Lower leg skin (tissue), 4 donors: ENCODE measurements around the gene ZNF774. TPM values are rescaled to one million over a fixed set of nuclear protein-coding genes. Genes with fewer than 3 reads are reported as not detected.
A peak's percentile ranks its signal among the peaks of the same experiment; 100 is the strongest.

Experiments used
- DNase-seq, 2 donors: peaks; one replicate each; pipeline ENCODE4 v3.0.0-alpha.2; 2019; ENCODE audit warnings: low spot score in 2 of 2
- H3K4me3 ChIP-seq: fragments of 200-600 bp; sonication (generic); 2 replicates; pipeline ENCODE4 v1.5.1; 2017; ENCODE audit warnings: mild to moderate bottlenecking, low read depth; ENCODE audit not compliant: poor library complexity, severe bottlenecking
- CTCF ChIP-seq, 3 donors: fragments of 450-650 bp; IDR thresholded peaks; one replicate each; pipeline ENCODE4 v1.5.1; 2016; ENCODE audit warnings: antibody characterized with exemption in 3 of 3, mild to moderate bottlenecking in 3 of 3, moderate library complexity in 2 of 3
- POLR2A ChIP-seq, 2 donors: fragments of 450-650 bp; IDR thresholded peaks; one replicate each; pipeline ENCODE4 v1.6.1; 2016 to 2017; ENCODE audit warnings: antibody characterized with exemption in 2 of 2, mild to moderate bottlenecking in 1 of 2, moderate library complexity in 1 of 2
- WGBS, 2 donors: methylation state at CpG; one replicate each; pipeline ENCODE4 v1.1.5; 2018; 5-methylcytosine and 5-hydroxymethylcytosine counted together
- intact Hi-C: fragments of 100-400 bp; cut with DNase I; formaldehyde crosslinking; loops from one replicate; pipeline ENCODE4 v1.15.0; 2023; ENCODE audit warnings: low total_unique reads
- total RNA-seq, 4 donors: library from RNA; depleted of rRNA; stranded (reverse); fragments of >200 nt; gene quantifications; one replicate each; pipeline ENCODE4 v1.1.0, GENCODE V29; 2016

Gene ZNF774
- total RNA-seq, 4 donors from 2014 or later: 1.4 to 3.4 (median 2.4) TPM

GRCh38 chr15:90386221-90386620 lies 34.1 kb downstream of the ZNF774 start:
- no peak for DNase-seq
- intact Hi-C loops: no loop called here
- WGBS, 2 donors: 35 to 52% methylated on average over 2 of the region's 2 CpGs
- H3K4me3 ChIP-seq: no peak overlapping the region
- TF ChIP-seq CTCF (IDR thresholded peaks at IDR 0.05) (no peak), POLR2A (IDR thresholded peaks at IDR 0.05) (no peak)

- TF ChIP-seq CTCF (IDR thresholded peaks at IDR 0.05) (no peak), POLR2A (IDR thresholded peaks at IDR 0.05) (peak in 1 of 2 donors; percentile 76)
- WGBS, 2 donors: 6 to 27% methylated on average over 9 to 44 of the region's 62 CpGs
- DNase-seq: peak; percentile 98 to 100
- H3K4me3 ChIP-seq: peak within 1 kb of the TSS; percentile 90
- intact Hi-C loops: no loop called here
Measured at GRCh38 chr15:90387534-90388461, 35.7 kb downstream of the ZNF774 start, which contains the start of gene IQGAP1. Gene IQGAP1 (plus strand): TSS chr15:90388242. CDS start chr15:90388342, 100 bp downstream.

GRCh38 chr15:90388462-90389380 lies 36.6 kb downstream of the ZNF774 start:
- DNase-seq: peak; percentile 65 to 96
- peak overlapping the region; percentile 90 for H3K4me3 ChIP-seq
- intact Hi-C loops: no loop called here
- 1% methylated on average over 42 to 46 of the region's 52 CpGs for WGBS, 2 donors
- TF ChIP-seq POLR2A (IDR thresholded peaks at IDR 0.05) (no peak), CTCF (IDR thresholded peaks at IDR 0.05) (no peak)

- TF ChIP-seq POLR2A (IDR thresholded peaks at IDR 0.05) (no peak), CTCF (IDR thresholded peaks at IDR 0.05) (no peak)
- WGBS, 2 donors: 8 to 27% methylated on average over 5 to 6 of the region's 6 CpGs
- DNase-seq: no peak
- peak overlapping the region; percentile 90 for H3K4me3 ChIP-seq
- intact Hi-C loops: no loop called here
Measured at GRCh38 chr15:90389513-90389912, 37.4 kb downstream of the ZNF774 start.

DNA sequence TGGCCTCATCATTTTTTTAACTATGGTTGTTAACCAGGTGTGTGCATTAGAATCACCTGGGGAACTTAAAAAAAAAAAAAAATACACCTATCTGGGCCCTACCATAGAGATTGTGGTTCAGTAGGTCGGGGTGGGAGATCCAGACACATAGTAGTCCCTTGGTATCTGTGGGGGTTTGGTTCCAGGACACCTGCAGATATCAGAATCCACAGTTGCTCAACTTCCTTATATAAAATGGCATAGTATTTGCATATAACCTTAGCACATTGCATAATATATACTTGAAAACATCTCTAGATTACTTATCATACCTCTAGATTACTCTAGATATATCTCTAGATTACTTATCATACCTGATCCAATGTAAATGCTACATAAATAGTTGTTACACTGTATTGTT lies 41.0 kb downstream of the ZNF774 start:
- intact Hi-C loops: no loop called here
- no peak for DNase-seq
- no peak overlapping the region for H3K4me3 ChIP-seq
- TF ChIP-seq POLR2A (IDR thresholded peaks at IDR 0.05) (no peak), CTCF (IDR thresholded peaks at IDR 0.05) (no peak)
- 67 to 96% methylated on average over 1 of the region's 1 CpG for WGBS, 2 donors
